Ureter (tissue), 1 donor: ENCODE data around the gene TBL1XR1. TPM values are rescaled to one million over a fixed set of nuclear protein-coding genes. Genes with fewer than 3 reads are reported as not detected.

Experiments used
- DNase-seq: peaks from one replicate; pipeline ENCODE4 v3.0.0-alpha.2; 2020; ENCODE audit warnings: low spot score
- total RNA-seq: library from RNA; stranded (reverse); gene quantifications from one replicate; pipeline ENCODE4 v1.2.4, GENCODE V29; 2023
- donor health status: DM: yes; HTN: yes; CAD: no.

TBL1XR1 gene
- total RNA-seq, 1 donor from 2014 or later, result 181 TPM

DNA sequence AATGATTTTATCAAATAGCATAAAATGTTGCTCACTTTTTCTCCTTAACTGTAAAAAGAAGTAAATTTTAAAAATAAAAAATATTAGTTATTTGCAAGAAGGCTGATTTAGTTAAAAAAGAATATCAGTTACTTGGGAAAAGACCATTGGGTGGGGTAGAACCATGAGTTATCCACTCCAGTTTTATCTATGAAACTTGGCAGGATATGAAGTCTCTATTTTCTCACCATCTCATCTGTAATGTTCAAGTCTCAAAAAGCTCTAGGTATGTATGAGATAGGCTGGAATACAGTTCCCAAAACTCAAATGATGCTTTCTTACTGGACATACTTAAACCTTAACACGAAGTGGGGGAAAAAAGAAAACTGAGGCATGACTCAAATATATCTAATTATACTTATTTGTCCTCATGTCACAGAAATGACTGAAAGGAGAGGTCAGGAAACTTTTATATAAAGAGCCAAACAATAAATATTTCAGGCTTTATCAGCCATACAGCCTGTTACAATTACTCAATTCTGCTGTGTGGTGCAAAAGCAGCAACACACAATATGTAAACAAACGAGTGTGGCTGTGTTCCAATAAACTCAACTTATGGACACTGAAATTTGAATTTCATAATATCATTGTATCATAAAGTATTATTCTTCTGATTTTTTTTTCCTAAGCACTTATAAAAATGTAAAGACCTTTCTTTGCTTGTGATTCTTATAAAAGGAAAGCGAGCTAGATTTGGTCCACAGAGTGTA, 131.8 kb downstream of the TBL1XR1 start:
- no peak for DNase-seq

DNA sequence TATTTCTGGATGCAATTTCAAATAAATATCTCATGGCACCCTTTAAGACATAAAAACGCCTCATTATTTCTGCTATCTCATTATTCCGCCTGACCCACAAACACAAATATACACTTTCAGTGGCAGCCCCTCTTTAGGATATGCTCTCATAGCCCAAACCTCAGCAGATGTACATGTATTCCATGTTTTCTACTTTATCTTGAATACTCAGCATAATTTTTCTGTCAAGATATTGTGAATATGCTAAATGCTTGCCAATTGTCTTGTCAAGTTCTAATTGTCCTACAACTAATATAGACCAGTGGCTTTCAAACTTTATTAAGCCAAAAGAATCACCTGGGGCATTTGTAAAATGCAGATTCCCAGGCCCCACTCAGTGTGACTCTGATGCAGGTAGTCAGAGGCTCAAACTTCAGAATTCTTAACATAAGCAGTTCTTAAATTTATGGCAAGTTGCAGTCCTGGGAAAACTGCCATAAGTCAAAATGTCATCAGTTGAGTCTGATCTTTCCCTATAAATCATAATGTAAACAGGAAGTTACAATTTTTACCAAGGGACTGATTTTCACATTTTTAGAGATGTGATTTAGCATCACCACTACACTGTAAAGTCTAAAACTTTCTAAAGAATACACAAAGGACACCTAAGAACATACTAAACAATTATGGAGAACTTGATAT, 135.1 kb downstream of the TBL1XR1 start:
- no peak for DNase-seq

DNA sequence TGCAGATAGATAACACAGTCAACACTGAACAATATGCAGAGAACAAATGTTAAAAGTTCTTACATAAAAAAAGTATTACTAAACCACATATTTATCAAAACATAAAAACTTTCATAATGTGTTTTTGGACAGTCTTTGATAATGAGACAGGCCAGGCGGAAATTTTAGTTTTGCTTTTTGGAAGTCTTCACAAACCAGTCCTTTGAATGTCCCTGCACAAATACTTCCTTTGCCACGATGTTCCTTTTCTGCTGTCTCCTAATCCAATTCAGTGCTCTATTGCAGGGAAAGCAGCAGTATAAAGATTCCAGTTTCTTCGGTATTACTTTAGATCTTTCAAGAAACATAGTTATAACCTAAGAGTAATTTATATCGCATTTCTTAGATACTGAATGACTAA, 135.9 kb downstream of the TBL1XR1 start:
- DNase-seq, result no peak

DNA sequence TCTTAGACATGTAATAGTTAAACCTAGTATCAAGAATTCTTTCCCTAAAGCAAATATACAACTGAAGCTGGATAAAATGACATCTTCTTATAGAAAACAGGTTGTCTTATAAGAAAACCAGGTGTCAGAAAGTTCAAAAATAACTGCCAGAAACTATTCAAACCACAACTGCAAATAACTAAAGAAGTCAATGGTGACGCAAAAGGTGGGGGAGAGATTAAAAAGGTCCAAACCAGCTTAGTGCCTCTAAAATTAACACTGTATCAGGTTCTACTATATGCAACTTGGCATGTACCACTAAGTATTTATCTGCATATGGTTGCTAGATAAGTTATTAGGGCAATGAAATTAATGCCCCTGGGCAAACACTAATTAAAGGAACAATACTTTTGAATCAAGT, 136.8 kb downstream of the TBL1XR1 start:
- no peak for DNase-seq

DNA sequence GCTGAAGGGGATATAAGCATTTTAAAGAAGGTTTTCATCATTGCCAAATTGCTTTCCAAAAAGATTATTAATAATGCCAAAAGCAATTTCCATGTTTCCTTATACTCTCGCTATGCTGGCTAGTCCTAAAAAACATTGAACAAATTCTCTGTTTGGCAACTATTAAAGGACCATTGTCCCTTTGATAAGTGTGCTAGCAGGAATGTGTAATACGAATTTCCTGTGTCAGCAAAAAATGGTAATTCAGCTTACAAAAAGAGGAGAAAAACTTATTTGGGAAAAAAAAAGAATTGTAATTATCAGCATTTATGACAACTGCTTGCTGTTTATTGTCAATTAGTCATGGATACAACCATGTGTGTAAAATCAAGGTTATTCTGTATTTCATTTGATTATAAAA, 138.6 kb downstream of the TBL1XR1 start:
- DNase-seq, result no peak

DNA sequence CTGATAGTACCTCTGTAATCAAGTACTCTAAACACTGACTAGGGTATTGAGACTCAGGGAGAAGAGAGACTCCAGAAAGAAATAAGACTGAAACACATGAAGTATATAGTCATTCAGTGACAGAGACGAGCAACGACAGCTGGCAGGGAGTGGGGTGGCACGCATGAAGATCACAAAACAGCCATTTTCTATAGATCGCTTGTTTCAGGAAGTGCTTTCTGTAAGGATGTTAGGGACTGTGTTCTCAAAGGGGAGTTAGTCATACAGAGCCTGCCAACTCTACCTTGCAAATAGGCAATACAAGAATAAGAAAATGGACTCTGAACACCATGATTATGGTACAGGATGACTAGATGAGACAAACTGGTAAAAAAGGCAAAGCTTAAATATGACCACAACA, 139.5 kb downstream of the TBL1XR1 start:
- no peak for DNase-seq

DNA sequence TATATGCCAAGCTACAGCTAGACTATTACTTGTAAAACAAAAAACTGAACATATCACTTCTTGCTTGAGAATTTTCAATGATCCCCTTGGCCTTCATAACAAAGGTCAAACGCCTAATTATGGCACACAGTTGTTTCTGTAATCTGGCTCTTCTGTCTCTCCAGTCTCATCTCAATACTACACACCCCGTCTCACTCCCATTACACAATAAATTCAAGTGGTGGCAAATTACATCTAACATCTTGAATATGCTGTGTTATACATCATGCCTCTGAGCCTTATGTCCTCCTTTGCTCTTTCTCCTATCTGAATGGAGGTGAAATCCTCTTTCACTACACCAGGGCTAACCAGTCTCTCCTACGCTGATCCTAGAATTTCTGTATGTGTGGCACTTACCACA, 140.4 kb downstream of the TBL1XR1 start:
- no peak for DNase-seq

DNA sequence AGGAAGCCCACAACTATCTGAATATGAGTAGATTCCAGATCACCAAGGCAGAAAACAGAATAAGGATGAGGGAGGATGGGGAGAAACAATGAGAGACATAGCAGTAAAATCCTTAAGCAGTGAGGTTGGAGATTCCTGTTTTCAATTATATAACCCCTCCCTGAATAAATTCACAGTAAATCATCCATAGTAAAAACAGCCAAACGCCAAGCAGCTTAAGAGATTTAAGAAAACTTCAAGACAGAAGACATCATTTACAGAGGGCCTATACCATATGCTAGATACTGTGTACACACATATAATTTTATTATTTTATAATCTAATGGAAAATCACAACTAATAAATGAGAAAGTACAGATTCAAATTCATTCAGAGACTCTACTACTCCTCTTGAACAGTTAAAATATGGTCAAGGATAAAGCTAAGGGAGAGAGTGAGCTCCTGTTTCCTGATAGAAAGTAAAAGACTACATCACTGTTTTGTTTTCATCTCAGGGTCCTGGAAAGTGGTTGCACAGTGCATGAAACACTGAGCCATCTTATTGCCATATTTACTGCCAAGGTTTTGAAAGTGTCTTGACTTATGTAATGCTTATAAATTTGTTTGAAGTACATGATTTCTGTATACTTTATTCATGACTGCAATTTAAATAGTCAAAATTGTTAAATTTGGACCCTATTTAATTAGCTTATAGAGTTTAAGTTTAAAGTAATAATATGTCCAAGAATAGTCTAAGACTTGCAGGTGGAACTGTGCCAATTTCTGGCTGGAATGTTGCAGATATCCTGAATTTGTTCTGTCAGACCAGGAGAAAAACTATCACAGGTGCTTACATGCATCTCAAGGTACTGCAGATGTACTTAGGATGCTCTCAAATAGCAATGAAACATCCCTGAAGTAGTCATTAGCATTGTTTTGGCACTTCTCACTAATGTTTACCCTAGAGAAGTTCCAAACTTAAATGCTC, 141.4 kb downstream of the TBL1XR1 start:
- DNase-seq, result no peak

DNA sequence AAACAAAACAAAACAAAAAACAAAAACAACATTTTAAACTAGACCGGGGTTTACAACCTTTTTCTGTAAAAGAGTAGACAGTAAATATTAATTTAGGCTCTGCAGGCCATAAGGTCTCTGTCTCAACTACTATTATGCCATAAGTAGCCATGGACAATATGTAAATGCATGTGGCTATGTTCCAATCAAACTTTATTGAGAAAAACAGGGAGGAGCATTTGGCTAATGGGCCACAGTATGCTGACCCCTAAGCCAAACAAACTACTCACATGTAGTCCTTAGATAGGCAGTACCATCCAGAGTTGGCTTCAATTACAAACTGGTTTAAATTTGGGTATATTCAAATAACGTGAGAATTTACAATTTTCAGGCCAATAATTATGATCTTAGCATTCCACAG, 144.2 kb downstream of the TBL1XR1 start:
- DNase-seq, result no peak

DNA sequence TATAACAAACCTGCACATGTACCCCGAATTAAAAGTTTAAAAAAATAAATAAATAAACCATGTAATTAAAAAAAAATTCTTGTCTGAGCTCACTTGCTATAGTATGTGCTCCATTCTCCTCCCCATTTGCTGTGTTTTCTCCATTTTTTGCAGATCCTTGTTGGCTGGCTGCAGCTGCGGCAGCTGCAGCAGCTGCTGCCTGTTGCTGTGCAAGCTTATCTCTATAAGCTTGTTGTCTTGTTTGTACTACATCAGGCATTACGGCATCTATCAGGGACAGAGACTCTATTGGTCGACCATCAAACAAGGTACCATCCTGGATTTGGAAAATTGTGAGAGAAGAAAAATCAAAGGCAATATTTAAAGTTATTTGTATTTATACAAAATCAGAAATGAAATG, 145.9 kb downstream of the TBL1XR1 start:
- no peak for DNase-seq

DNA sequence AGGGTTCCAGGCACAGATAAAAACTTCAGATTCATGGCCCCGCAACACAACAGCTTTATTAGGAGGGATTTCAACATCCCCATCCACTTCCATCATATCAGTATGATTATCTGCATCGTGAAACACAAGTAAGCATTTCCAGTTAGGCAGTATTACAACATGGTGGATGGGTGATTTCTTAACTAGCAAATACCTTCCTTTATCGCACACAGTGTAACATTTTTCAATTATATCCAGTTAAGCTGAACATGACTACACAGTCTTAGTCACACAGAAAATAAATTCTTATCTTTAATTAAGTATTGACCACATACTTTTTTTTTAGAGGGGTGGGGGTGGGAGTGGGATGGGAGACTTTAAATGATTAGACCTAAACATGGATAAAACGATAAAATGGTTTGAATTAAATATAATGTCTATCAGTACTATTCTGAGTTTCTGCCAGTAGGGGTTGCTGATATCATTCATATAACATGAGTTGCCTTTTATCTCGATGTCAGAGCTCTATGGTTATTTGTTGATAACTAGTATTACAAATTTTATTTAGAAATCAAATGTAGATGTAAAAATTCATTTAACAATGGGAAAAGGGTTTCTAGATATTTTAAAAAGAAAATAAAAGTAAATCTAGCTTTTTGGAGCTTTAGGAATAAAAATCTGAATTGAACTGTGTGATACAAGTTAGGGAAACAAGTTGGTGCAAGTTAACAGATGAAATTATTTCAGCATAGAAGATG, 146.6 kb downstream of the TBL1XR1 start:
- no peak for DNase-seq

DNA sequence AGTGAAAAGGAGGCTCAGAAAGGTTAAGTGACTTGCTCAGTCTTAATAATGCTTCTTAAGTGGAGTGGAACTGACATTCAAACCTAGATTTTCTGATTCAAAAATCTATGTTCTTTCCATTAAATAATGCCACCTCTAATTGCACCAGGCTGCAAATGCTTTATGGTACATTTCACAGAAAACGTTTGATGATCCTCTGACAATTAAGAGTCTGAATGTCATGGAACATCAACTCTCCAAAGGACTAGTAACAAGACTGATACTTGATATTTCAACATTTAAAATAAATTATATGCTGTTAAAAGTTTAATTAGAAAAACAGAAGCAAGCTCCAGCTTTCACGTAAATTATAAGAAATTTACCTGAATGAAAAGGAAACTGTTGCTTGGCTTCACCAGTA, 151.5 kb downstream of the TBL1XR1 start:
- DNase-seq, result no peak

DNA sequence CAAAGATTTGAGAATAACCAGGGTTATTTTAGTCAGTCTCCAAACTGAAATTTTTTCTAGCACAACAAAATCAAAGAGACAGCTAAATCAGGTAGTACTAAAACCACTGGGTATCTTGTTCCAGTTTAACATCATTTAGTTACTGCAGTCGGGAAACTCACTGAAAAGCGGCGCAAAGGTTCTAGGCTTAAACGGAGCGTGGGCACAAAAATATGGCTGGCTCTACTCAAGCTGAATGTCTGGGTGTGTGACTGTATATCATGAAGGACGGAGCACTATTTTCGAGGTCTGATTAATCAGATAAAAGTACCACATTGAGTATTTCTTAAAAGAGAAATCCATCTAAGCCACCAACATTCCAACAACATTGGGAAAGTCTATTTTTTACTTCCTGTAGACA, 152.1 kb downstream of the TBL1XR1 start:
- DNase-seq, result no peak

DNA sequence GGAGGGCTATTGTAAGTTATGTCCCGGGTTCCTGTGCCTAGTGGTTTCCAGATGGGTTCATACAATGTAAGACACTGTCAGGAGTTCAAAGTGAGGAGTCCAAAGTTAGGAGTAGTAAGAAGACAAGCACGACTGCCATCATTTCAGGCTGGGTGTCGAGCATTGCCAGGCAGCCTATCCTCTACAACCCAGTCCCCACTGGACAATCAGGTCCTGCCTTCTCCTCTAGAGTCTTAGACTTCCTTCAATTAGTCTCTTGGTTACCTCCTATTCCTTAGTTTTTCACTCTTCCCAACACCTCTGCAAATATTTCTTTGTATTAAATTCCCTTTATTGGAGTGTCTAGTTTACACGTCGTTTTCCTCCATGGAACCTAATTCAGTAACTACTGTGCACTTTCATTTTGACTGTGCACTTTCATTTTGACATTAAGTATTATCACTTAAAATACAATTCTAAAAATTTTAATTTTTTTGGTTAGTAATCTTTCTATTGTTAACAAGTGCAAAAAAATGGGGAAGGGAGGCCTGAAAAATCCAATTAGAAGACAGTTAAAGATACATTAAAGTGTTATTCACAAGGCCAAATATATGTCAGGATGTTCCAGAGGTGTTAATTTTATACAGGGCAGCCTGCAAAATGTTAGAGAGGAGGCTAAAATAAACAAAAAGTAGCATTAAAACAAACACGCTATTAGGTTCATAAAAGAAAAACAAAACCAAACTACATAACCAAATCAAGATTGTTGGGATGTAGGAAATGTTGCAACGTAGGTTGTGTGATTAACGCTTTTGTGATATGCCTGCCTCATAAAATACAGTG, 155.3 kb downstream of the TBL1XR1 start:
- DNase-seq, result no peak

DNA sequence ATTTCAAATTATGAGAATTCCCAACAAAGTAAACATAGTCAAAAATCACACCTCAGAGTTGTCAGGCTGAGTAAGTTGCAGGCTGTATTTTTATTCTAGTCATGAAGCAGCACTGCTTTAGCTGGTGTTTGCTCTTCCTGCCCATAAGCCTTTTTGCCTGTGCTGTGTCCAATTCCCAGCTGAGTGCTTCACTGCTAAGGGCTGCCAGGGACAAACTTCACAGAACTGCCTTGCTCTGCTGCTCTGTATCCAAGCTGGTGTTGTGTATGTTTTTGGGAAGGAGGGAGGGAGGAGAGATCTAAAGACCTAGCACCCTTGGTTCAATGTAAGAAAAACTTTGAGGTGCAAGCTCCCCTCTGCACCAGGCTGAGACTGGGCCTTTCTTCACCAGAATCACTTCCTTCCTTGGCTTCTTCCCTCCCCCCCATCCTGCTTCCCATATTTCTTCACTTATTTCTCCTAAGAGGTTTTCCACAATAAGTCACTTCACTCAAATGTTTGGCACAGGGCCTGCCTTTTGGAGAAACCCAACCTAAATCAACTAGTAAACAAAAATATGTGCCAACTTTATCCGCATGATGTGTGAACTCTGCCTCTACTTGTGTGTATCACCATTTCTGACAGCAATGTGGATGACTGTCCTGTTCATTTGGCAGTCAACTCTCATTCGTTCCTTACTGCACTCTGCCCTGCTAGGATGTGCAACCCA, 156.1 kb downstream of the TBL1XR1 start:
- DNase-seq, result no peak

DNA sequence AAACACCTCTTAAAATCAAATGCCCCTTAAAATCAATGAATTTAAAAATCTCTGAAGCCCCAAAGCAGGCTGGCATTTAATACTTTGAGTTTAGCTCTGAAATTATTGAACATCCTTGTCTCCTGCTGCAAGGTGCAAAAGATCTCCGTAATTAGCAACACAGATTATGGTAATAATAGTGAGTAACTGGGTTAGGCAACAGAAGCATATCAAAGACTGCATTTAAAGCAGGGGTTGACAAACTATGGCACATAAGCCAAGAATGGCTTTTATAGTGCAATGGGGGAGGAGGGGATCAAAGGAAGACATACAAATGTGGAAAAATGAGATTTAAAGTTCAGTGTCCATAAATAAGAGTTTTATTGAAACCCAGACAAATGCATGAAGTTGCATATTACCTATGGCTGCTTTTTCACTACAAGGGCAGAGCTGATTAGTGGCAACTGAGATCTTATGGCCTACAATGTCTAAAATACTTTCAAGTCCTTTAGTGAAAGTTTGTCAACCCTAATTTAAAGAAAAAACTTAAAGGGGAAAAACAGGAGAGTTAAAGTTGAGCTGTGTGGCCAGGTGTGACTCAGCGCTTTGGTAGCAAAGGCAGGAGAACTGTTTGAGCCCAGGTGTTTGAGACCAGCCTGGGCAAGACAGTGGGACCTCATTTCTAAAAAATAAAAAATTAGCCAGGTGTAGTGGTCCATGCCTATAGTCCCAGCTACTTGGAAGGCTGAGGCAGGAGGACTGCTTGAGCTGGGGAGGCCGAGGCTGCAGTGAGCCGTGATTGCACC, 157.6 kb downstream of the TBL1XR1 start:
- no peak for DNase-seq

DNA sequence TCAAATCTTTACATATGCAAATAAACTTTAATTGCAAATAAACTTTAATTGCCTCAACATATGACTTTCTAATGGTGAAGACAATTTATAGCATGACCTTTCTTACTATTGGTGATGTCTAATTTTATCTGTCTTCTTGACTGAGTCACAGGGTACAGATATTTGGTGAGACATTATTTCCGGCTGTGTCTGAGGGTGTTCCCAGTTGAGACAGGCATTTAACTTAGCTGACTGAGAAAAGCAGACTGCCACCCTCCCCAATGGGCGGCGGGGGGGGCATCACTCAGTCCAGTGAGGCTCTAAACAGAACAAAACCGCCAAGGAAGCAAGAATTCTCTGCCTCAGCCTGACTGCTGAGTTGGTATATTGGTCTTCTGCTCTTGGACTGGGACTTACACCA, 160.0 kb downstream of the TBL1XR1 start:
- DNase-seq, result no peak

DNA sequence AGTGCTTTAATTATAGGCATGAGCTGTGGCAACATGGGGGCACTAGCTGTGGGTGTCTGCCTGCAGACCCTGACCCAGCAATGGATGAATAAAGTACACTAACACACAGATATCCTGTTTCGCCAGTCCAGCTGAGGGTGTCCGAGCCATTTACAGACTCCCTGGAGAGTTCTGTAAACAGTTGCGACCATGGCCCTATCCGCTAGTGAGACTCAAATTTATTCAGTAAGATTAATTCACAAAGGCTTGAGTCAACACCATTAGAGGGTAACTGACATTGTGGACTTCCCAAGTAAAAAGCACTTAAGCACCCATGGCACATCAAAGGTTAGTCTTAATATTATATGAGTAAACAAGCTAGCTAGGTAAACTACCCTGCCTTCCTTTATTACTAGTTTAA, 161.6 kb downstream of the TBL1XR1 start:
- DNase-seq, result no peak

DNA sequence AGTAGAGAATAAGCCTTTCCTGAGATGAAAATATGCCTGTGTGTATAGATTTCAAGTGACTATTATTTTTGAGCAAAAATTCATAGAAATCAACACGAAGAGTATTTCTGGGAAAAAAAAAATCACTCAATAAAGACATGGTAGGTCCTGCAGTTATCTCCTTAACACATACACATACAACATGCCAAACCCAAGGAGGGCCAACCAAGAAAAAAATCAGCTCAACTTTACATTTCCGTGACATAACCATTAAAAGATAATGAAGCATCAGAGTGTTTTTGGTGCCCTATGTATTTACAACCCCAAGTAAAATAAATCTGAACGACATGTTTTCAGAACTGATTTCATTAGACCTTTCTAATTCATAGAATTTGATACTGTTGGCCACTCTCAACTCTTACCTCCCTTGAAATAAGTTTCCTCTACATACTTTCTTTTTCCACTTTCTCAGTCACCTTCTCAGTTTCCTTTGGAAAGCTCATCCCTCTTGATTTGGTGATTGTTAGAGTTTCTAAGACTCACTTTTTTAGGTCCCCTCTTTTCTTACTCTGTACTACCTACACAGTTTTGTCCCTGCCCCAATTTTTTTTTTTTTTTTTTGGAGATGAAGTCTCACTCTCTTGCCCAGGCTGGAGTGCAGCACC, 162.3 kb downstream of the TBL1XR1 start:
- no peak for DNase-seq
